Measurements from ENCODE around the gene SCT. TPM values are rescaled to one million over a fixed set of nuclear protein-coding genes. Genes with fewer than 3 reads are reported as not detected.

The SCT gene
- total and polyA plus RNA-seq, 2 donors (not counting 1 experiment from before 2014, with no cell fraction given): not detected

DNA sequence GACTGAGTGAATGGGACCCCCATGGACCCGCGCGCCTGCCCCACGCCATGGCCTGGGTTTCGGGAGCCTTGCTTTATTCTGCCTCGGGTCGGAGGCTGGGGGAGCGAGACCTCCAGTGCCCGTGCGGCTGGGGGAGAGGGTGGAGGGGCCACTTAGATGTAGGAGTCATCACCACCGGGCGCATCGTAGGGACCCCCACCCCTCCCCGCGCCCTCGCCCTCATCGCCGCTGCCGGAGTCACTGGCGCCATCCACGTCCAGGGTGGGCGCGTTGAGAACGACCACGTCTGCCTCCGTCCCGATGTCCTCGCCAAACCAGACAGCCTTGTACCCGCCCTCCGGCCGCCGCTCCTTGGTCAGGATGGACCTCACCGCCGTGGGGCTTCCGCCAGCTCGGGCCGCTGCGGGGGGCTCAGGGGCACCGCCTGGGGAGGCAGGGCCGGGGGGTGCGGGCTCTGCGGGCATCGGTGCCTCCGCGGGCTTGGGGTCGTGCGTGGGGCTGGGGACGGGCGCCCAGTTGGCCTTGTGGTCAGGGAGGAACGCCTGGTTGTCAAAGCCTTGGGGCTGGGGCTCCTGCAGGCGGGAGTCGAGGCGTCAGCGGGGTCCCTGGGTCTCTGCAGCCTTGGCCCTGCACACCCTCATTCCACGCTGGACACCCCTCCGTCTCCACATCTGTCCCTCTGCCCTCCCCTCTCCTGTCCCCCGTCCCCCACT, 9.6 kb downstream of the SCT start:
- H3K36me3 ChIP-seq (replicated peaks in 1 of 2; ENCODE audit: control extremely low read depth in 1 of 2, control insufficient read depth in 1 of 2, extremely low read depth in 1 of 2, insufficient read depth in 2 of 2, low read length in 1 of 2): peaks cover 0 to 19% of the 10 kb centered on the region in 2 experiments
- CTCF ChIA-PET: no interaction called here
- intact Hi-C loops (cut with micrococcal nuclease): loop anchor here (2.0 to 10.0 kb wide), 3 partner anchors 49 to 187 kb away; partner anchors contain the start of gene PIDD1

More for the DNA sequence above, 9.6 kb downstream of the SCT start:
- no peaks in the 10 kb centered on the region for H3K27me3 Mint-ChIP-seq
- no peaks in the 10 kb centered on the region for H3K27me3 ChIP-seq (replicated peaks in 1 of 4; ENCODE audit: control extremely low read depth in 1 of 4, control insufficient read depth in 3 of 4, insufficient read depth in 4 of 4, low read length in 3 of 4)
- no peak overlapping the region for H3K27ac ChIP-seq (ENCODE audit: low read length in 2 of 2)
- no peak overlapping the region for H3K9ac ChIP-seq (ENCODE audit: low read length)
- H3K4me1 Mint-ChIP-seq: peaks cover 14% of the 10 kb centered on the region
- WGBS (ENCODE audit: insufficient coverage): 86% methylated on average over 55 of the region's 57 CpGs
- peak overlapping the region; percentile 94 for H3K27ac Mint-ChIP-seq
- DNase-seq (no peak), ATAC-seq (ENCODE audit: low read depth) (no peak)
- no peak overlapping the region for H3K4me3 ChIP-seq (ENCODE audit: control extremely low read depth in 1 of 5, extremely low read depth in 1 of 5, insufficient read depth in 1 of 5, low read depth in 2 of 5, low read length in 4 of 5)
- no peak overlapping the region for H2AFZ ChIP-seq (ENCODE audit: insufficient read depth, low read depth, low read length, poor library complexity, severe bottlenecking)
- peak overlapping the region; percentile 26 for H3K4me3 Mint-ChIP-seq
- TF ChIP-seq CTCF (IDR thresholded peaks at IDR 0.05): no peak
- TF ChIP-seq EZH2 (IDR thresholded peaks at IDR 0.05; ENCODE audit: borderline replicate concordance, insufficient read depth, low read depth, low read length, poor library complexity, severe bottlenecking): no peak
- POLR2A ChIA-PET: no interaction called here
- H3K4me2 ChIP-seq (replicated peaks; ENCODE audit: low read depth, low read length, poor library complexity, severe bottlenecking): peak overlapping the region; percentile 90
- peaks cover 6% of the 10 kb centered on the region for H3K79me2 ChIP-seq (ENCODE audit: control insufficient read depth, insufficient read depth, low read length)
- peaks cover 29% of the 10 kb centered on the region for H4K20me1 ChIP-seq (ENCODE audit: control insufficient read depth, insufficient read depth, low read length, poor library complexity, severe bottlenecking)
- no peaks in the 10 kb centered on the region for H3K9me3 Mint-ChIP-seq (ENCODE audit: insufficient read depth)
- H3K9me3 ChIP-seq (ENCODE audit: control extremely low read depth in 1 of 3, control insufficient read depth in 2 of 3, insufficient read depth in 1 of 3, low read length in 2 of 3): no peaks in the 10 kb centered on the region
- peaks cover 18 to 35% of the 10 kb centered on the region in 2 donors for H3K4me1 ChIP-seq (ENCODE audit: control insufficient read depth in 2 of 2, insufficient read depth in 2 of 2, low read length in 2 of 2)

Measured in B cell (primary cell).